HAP-1 (cell line): ENCODE data around the gene MAP3K7.
"Not testable (repeated sequence)": the region's sequence is repeated elsewhere in the genome, so short reads cannot be mapped to it uniquely, and the experiment has no call there.

ENCODE experiments used
- DNase-seq, 2 experiments: peaks; one replicate each; pipeline ENCODE4 v3.0.0-alpha.2; 2016 to 2020; ENCODE audit warnings: low spot score in 2 of 2
- H3K27me3 ChIP-seq: fragments of 250-450 bp; sonication (Bioruptor Pico); 2 replicates; pipeline ENCODE4 v1.5.1; 2020; ENCODE audit warnings: low read depth, mild to moderate bottlenecking, moderate library complexity
- H3K36me3 ChIP-seq: fragments of 250-450 bp; sonication (Bioruptor Pico); replicated peaks from 2 replicates; pipeline ENCODE4 v1.5.1; 2020; ENCODE audit warnings: mild to moderate bottlenecking
- H3K4me1 ChIP-seq: fragments of 250-450 bp; sonication (Bioruptor Pico); 2 replicates; pipeline ENCODE4 v1.5.1; 2020; ENCODE audit warnings: mild to moderate bottlenecking
- H3K4me3 ChIP-seq: fragments of 250-450 bp; sonication (Bioruptor Pico); 2 replicates; pipeline ENCODE4 v1.5.1; 2020; ENCODE audit warnings: mild to moderate bottlenecking, moderate library complexity
- H3K9me3 ChIP-seq: fragments of 250-450 bp; sonication (Bioruptor Pico); 2 replicates; pipeline ENCODE4 v1.5.1; 2020; ENCODE audit warnings: mild to moderate bottlenecking, moderate library complexity
- in situ Hi-C: fragments of 300-500 bp; cut with MboI; formaldehyde crosslinking; loops from 3 replicates; pipeline ENCODE4 v1.14.3; 2020; ENCODE audit warnings: low sequenced_read_pairs, inconsistent platforms, mixed read lengths

MAP3K7 gene

DNA sequence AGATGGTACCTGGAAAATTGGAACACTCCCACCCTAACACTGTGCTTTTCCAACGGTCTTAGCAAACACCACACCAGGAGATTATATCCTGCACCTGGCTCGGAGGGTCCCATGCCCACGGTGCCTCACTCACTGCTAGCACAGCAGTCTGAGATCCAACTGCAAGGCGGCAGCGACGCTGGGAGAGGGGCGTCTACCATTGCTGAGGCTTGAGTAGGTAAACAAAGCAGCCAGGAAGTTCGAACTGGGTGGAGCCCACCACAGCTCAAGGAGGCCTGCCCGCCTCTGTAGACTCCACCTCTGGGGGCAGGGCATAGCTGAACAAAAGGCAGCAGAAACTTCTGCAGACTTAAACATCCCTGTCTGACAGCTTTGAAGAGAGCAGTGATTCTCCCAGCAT, 24.5 kb downstream of the MAP3K7 start:
- in situ Hi-C loops, H3K27me3 ChIP-seq, DNase-seq, H3K4me1 ChIP-seq, H3K4me3 ChIP-seq, H3K9me3 ChIP-seq: not testable (repeated sequence)
- peaks cover 13% of the 10 kb centered on the region; the same call in 1 of the 2 replicates for H3K36me3 ChIP-seq

- Histone ChIP-seq H3K36me3 (peaks cover 13% of the 10 kb centered on the region; the same call in 1 of the 2 replicates), H3K27me3 (no peaks in the 10 kb centered on the region), H3K4me1 (no peaks in the 10 kb centered on the region), H3K4me3 (no peak overlapping the region), H3K9me3 (no peaks in the 10 kb centered on the region)
- no peak for DNase-seq
- in situ Hi-C loops = no loop called here
Observed at GRCh38 chr6:90559931-90560330, 26.9 kb downstream of the MAP3K7 start.

- Histone ChIP-seq H3K27me3 (no peaks in the 10 kb centered on the region), H3K9me3 (no peaks in the 10 kb centered on the region), H3K4me3 (no peak overlapping the region), H3K36me3 (peaks cover 17% of the 10 kb centered on the region; the same call in 1 of the 2 replicates), H3K4me1 (no peaks in the 10 kb centered on the region)
- in situ Hi-C loops = no loop called here
- DNase-seq = no peak
Observed at GRCh38 chr6:90557006-90557405, 29.9 kb downstream of the MAP3K7 start.

DNA sequence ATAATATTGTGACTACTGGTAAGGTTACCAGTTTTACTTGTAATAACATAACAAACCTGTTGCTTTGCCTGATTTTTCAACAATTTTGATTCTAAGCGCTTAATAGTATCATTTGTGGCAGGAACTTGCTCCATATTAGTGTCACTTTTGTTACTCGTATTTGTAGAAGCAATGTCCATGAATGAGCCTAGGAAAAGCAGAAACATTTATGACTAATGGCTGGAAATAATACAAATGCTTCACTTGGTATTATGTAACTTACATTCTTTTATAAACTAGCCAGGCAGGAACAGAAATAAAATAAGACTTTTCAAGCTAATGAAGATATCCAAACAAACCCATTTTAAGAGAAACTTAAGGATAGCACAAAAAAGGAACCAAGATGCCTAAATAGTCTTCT, 38.9 kb downstream of the MAP3K7 start:
- Histone ChIP-seq H3K27me3 (no peaks in the 10 kb centered on the region), H3K36me3 (peaks cover 39% of the 10 kb centered on the region)
- in situ Hi-C loops = no loop called here

GRCh38 chr6:90547079-90547478, 39.8 kb downstream of the MAP3K7 start:
- Histone ChIP-seq H3K36me3 (peaks cover 39% of the 10 kb centered on the region), H3K27me3 (no peaks in the 10 kb centered on the region), H3K9me3 (no peaks in the 10 kb centered on the region), H3K4me3 (no peak overlapping the region), H3K4me1 (no peaks in the 10 kb centered on the region)
- no peak for DNase-seq
- in situ Hi-C loops = no loop called here

More for the DNA sequence above, 38.9 kb downstream of the MAP3K7 start:
- DNase-seq = no peak
- H3K4me3 ChIP-seq = no peak overlapping the region
- H3K4me1 ChIP-seq = no peaks in the 10 kb centered on the region
- no peaks in the 10 kb centered on the region for H3K9me3 ChIP-seq

GRCh38 chr6:90545448-90545847, 41.4 kb downstream of the MAP3K7 start:
- no peak overlapping the region for H3K4me3 ChIP-seq
- in situ Hi-C loops = no loop called here
- H3K27me3 ChIP-seq = no peaks in the 10 kb centered on the region
- H3K4me1 ChIP-seq = no peaks in the 10 kb centered on the region
- H3K9me3 ChIP-seq = no peaks in the 10 kb centered on the region
- H3K36me3 ChIP-seq = peaks cover 39% of the 10 kb centered on the region
- no peak for DNase-seq

DNA sequence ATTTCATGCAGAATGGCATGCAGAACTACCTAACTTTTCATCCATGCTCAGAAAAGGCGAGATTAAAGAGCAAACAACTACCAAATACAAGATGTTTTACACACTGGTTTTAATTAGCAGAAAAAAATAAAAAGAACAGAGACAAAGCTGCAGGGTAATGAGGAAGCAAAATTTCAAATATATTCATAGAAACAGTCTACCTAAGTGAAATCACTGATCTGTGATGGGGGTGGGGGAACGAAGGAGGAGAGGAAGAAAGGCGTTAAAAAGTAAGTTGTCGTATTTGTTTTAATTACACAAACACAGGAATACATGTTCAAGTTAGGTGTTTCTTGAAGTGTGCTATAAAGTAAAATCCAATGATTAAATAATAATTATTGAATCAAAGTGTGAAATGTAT, 42.1 kb downstream of the MAP3K7 start:
- in situ Hi-C loops = no loop called here
- Histone ChIP-seq H3K9me3 (no peaks in the 10 kb centered on the region), H3K4me1 (no peaks in the 10 kb centered on the region), H3K36me3 (peaks cover 34% of the 10 kb centered on the region), H3K27me3 (no peaks in the 10 kb centered on the region), H3K4me3 (no peak overlapping the region)
- DNase-seq = no peak

DNA sequence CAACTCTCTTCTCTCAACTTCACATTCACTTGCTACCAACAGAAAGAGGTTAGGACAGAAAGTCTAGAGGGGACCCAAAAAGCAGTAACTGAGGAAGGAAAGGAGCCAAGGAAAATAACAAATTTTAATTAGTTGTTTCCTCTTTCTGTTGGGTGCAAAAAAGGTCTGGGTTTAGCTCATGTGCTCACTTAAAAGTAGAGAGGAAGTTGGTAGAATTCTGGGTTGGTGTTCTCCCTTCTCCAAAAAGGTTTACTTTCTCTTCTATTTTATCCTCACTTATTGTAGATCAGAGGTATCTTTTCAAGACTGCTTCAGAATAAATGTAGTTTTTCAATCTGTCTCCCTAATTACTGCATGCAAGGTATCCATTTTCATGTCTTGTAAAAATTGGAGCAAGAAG, 42.8 kb downstream of the MAP3K7 start:
- in situ Hi-C loops = no loop called here
- Histone ChIP-seq H3K4me3 (no peak overlapping the region), H3K9me3 (no peaks in the 10 kb centered on the region), H3K36me3 (peaks cover 34% of the 10 kb centered on the region), H3K27me3 (no peaks in the 10 kb centered on the region), H3K4me1 (peaks cover 2% of the 10 kb centered on the region)
- DNase-seq = no peak

GRCh38 chr6:90541221-90541620, 45.7 kb downstream of the MAP3K7 start:
- no peak overlapping the region for H3K4me3 ChIP-seq
- DNase-seq = no peak
- peaks cover 18% of the 10 kb centered on the region for H3K4me1 ChIP-seq
- no peaks in the 10 kb centered on the region for H3K9me3 ChIP-seq
- no peaks in the 10 kb centered on the region for H3K27me3 ChIP-seq
- peaks cover 22% of the 10 kb centered on the region for H3K36me3 ChIP-seq
- in situ Hi-C loops = no loop called here

DNA sequence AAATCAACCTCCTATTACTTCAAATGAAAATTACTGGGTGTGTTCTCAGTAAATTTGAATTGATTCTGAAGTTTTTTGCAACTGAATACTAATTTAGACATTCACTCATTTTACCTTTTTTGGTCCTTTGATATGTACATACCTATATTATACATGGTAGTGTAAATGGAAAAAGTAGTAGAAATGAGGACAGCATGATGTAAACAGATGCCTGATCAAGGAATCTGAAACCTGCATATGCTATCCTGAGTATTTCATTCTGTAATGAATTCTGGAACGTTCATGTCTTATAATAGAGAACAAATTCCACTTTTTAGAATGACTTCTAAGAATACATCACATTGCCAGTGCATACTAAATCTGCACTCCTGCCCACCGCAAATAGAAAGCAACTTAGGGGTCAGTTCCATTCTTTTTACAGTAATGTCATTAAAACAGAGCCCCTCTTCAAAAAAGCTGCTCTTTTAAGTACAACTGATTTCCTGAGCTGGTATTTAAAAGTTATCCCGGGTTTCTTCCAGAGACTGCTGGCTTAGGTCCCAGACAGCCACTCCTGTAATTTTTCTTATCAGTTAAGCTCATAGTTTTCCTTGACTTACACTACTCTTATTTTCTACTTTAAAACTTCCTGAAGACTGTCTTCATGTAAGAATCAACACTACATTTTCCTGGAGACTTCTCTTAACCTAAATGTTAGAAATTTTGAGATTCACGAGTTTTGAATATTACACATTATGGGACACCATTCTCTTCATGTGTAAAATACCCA, 48.4 kb downstream of the MAP3K7 start:
- Histone ChIP-seq H3K36me3 (peaks cover 4% of the 10 kb centered on the region; the same call in 1 of the 2 replicates), H3K9me3 (no peaks in the 10 kb centered on the region), H3K4me3 (no peak overlapping the region), H3K4me1 (peaks cover 18% of the 10 kb centered on the region), H3K27me3 (no peaks in the 10 kb centered on the region)
- in situ Hi-C loops = no loop called here
- DNase-seq = no peak

GRCh38 chr6:90537723-90538258, 49.1 kb downstream of the MAP3K7 start:
- Histone ChIP-seq H3K4me1 (peaks cover 18% of the 10 kb centered on the region), H3K9me3 (no peaks in the 10 kb centered on the region), H3K27me3 (no peaks in the 10 kb centered on the region), H3K4me3 (no peak overlapping the region), H3K36me3 (peaks cover 4% of the 10 kb centered on the region; the same call in 1 of the 2 replicates)
- in situ Hi-C loops = no loop called here
- peak in 1 of 2 experiments; percentile 37 for DNase-seq

DNA sequence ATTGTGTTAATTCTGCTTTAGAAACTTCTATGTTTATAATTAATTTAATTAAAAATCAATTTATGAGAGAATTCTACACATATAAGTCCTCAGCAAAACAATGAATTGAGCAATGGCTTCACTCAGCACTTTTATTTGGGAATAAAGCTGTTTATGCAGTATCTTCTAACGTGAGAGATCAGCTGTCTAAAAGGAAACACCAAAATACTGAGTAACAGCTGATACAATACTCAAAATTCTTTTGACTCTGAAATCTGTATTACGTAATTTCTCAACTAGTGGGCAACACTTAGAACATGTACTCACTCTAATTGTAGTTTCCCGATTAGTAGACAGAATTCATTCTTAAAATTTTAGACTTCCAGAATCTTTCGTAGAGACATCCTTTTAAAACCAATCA, 49.8 kb downstream of the MAP3K7 start:
- in situ Hi-C loops = no loop called here

DNA sequence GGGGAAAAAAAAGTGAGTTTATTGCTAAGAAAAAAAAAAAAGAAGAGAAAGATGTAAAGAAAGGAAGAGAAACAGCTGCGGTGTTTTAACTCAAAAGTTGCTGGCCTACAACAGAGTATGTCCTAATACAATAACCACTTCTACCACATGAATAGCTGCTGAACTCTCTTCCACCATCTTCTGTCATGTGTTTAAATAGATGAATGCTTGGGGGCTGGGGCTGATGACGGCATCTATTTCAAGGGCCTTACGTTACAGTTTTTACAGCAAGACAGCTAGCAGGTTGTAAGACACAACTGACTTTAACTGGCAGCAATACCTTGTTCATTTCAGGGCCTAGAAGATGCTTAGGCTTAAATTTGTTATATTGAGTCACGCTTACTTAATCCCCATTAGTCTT, 50.4 kb downstream of the MAP3K7 start:
- in situ Hi-C loops = no loop called here
- H3K27me3 ChIP-seq = no peaks in the 10 kb centered on the region
- no peak for DNase-seq
- H3K4me3 ChIP-seq = no peak overlapping the region
- H3K9me3 ChIP-seq = no peaks in the 10 kb centered on the region
- peaks cover 18% of the 10 kb centered on the region for H3K4me1 ChIP-seq
- no peaks in the 10 kb centered on the region for H3K36me3 ChIP-seq

More for the DNA sequence above, 49.8 kb downstream of the MAP3K7 start:
- Histone ChIP-seq H3K4me1 (peaks cover 18% of the 10 kb centered on the region), H3K4me3 (no peak overlapping the region), H3K27me3 (no peaks in the 10 kb centered on the region), H3K36me3 (no peaks in the 10 kb centered on the region), H3K9me3 (no peaks in the 10 kb centered on the region)
- DNase-seq = no peak

DNA sequence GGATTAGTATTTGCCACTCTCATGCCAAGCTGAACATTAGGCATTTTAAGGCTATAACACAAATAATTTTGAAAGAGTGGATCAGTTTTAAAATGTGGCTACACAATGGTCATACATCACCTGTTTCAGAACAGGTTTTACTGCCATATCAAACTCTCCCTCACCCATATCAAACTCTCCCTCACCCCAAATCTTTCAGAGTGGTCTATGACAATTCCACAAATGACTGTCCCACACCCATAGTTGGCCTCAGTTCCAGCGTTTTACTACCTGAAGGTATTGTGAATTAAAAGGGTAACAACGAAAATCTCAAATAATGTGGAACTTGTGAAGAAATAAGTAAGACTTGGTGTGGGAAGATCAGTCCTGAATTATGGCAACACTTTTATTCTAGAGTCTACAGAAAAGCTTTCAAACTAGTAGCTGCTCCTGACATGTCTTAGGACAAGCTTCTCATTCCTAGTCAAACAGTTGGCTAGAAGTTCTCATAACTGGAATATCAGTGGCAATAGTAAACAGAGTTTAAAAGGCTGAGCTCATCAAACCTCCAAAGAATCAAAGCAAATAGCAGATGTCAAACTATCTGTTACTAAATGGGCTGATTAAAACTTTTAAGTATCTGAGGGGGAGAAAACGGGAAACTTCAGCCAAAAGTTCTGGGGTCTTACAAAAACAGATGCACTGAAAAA, 52.4 kb downstream of the MAP3K7 start:
- Histone ChIP-seq H3K36me3 (no peaks in the 10 kb centered on the region), H3K4me3 (no peak overlapping the region), H3K4me1 (peaks cover 18% of the 10 kb centered on the region), H3K9me3 (no peaks in the 10 kb centered on the region), H3K27me3 (no peaks in the 10 kb centered on the region)
- no peak for DNase-seq
- in situ Hi-C loops = no loop called here
